Panc1 (cell line): ENCODE results near the gene HUNK. TPM values are rescaled to one million over a fixed set of nuclear protein-coding genes. Genes with fewer than 3 reads are reported as not detected.

ENCODE experiments used
- ATAC-seq: fragments of 200-7000 bp; cut with Tn5 transposase; 2 replicates; pipeline ENCODE4 v1.9.1; 2020; ENCODE audit warnings: mild to moderate bottlenecking, moderate library complexity
- BruUV-seq: library from RNA; stranded (reverse); fragments of 400-500 nt; replicated peaks from 2 replicates; lab custom pipeline; 2021; lab: Mats Ljungman, UMichigan
- CTCF ChIA-PET: fragments of 300-600 bp; sonication (Branson Sonifier 250); formaldehyde crosslinking; loops from one replicate; lab custom pipeline; 2022; ENCODE audit warnings: antibody characterized with exemption; lab: Charles Lee
- POLR2A ChIA-PET: fragments of 300-600 bp; sonication (Branson Sonifier 250); formaldehyde crosslinking; loops from one replicate; lab custom pipeline; 2022; ENCODE audit warnings: antibody characterized with exemption; lab: Charles Lee
- DNase-seq: peaks from one replicate; pipeline ENCODE4 v3.0.0-alpha.2; 2010; ENCODE audit warnings: low read depth, low spot score
- H3K27ac ChIP-seq: 2 replicates; pipeline ENCODE4 v1.5.1; 2011; ENCODE audit warnings: mild to moderate bottlenecking, low read length, inconsistent platforms
- H3K27me3 ChIP-seq: fragments of 200-500 bp; sonication (Bioruptor generic); 2 replicates; pipeline ENCODE4 v1.6.0; 2014; ENCODE audit warnings: low read length, inconsistent platforms; ENCODE audit not compliant: control insufficient read depth, insufficient read depth
- H3K36me3 ChIP-seq: fragments of 200-500 bp; sonication (Bioruptor generic); 2 replicates; pipeline ENCODE4 v1.5.1; 2014; ENCODE audit warnings: inconsistent platforms, mild to moderate bottlenecking, low read length, moderate library complexity; ENCODE audit not compliant: control insufficient read depth, insufficient read depth
- H3K4me1 ChIP-seq: 2 replicates; pipeline ENCODE4 v1.5.1; 2011; ENCODE audit warnings: inconsistent platforms, mild to moderate bottlenecking, low read length, moderate library complexity; ENCODE audit not compliant: control insufficient read depth, insufficient read depth
- H3K4me3 ChIP-seq, 2 experiments: 2 replicates each; pipeline ENCODE4 v1.5.1; 2011 to 2012; ENCODE audit warnings: low read depth in 2 of 2, low read length in 2 of 2, mild to moderate bottlenecking in 2 of 2, inconsistent platforms in 1 of 2, moderate library complexity in 1 of 2
- H3K9me3 ChIP-seq: fragments of 200-500 bp; sonication (Bioruptor generic); 2 replicates; pipeline ENCODE4 v1.5.1; 2014; ENCODE audit warnings: low read depth, mild to moderate bottlenecking, inconsistent platforms, low read length, moderate library complexity; ENCODE audit not compliant: control insufficient read depth, insufficient read depth
- POLR2AphosphoS5 ChIP-seq: IDR thresholded peaks from 2 replicates; pipeline ENCODE4 v1.6.1; 2012; ENCODE audit warnings: mild to moderate bottlenecking, low read depth, low read length, moderate library complexity
- SIN3A ChIP-seq: IDR thresholded peaks from 2 replicates; pipeline ENCODE4 v1.6.1; 2012; ENCODE audit warnings: low read depth, mild to moderate bottlenecking, low read length, moderate library complexity, borderline replicate concordance; ENCODE audit not compliant: insufficient read depth
- TCF7L2 ChIP-seq: IDR thresholded peaks from 2 replicates; pipeline ENCODE4 v1.6.1; 2011; ENCODE audit warnings: mild to moderate bottlenecking, low read depth, low read length, inconsistent platforms
- in situ Hi-C: cut with HindIII; loops from 2 replicates; pipeline ENCODE4 v1.10.0; 2016; ENCODE audit warnings: low sequenced_read_pairs, low pct_unique_long_range_greater_than_20kb
- intact Hi-C: fragments of 100-400 bp; cut with micrococcal nuclease; formaldehyde crosslinking; loops from one replicate; pipeline ENCODE4 v1.10.0; 2022; ENCODE audit not compliant: unreplicated experiment
- total RNA-seq: library from RNA; stranded (reverse); gene quantifications from one replicate; pipeline ENCODE4 v1.2.1, GENCODE V29; 2021; ENCODE audit not compliant: unreplicated experiment
- TF ChIP-seq, protein P1 (sequence below): fragments of 450-650 bp; IDR thresholded peaks from 2 replicates; pipeline ENCODE4 v1.5.1; 2017; ENCODE audit warnings: mild to moderate bottlenecking
- TF ChIP-seq, protein P2 (sequence below), 2 experiments: IDR thresholded peaks; 2 replicates each; pipeline ENCODE4 v1.6.1; 2011 to 2012; ENCODE audit warnings: low read depth in 2 of 2, control low read depth in 1 of 2, low read length in 1 of 2, mild to moderate bottlenecking in 1 of 2, moderate library complexity in 1 of 2; ENCODE audit not compliant: insufficient read depth in 1 of 2

The HUNK gene
- total RNA-seq, 1 experiment from 2014 or later = 0.05 TPM

DNA sequence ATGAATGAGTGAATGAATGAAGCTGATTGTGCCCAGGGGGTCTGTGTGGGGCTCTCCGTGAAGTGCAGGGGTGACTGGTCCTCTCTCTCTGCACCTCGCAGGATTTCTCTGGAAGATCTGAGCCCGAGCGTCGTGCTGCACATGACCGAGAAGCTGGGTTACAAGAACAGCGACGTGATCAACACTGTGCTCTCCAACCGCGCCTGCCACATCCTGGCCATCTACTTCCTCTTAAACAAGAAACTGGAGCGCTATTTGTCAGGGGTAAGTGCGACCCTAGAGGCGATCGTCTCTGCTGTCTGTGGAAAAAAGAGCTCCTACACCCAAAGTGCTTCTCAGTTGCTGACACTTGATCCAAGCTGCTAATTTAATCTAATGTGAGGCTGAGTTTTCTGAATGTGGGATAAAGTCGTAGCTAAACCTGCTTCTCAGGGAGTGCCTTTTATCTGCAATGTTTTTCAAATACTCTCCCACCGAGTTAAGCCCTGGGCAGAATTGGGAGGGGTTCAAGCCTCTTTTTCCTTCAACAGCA is 101.7 kb downstream of the HUNK start:
- in situ Hi-C loops (no loop called here), intact Hi-C loops (no loop called here)
- POLR2A ChIA-PET = no interaction called here
- no peak for ATAC-seq
- Histone ChIP-seq H3K27me3 (peaks cover 5% of the 10 kb centered on the region; the same call in 1 of the 2 replicates), H3K4me1 (no peaks in the 10 kb centered on the region), H3K36me3 (no peaks in the 10 kb centered on the region), H3K27ac (no peak overlapping the region), H3K9me3 (no peaks in the 10 kb centered on the region), H3K4me3 (no peak overlapping the region)
- no peak for DNase-seq
- CTCF ChIA-PET = interaction anchor here (0.6 kb wide), 1 partner anchor 11 kb away, joined by 3 read pairs; no protein-coding TSS in a partner anchor
- TF ChIP-seq POLR2AphosphoS5 (no peak), TCF7L2 (no peak), SIN3A (no peak)
- TF ChIP-seq, protein P1, sequence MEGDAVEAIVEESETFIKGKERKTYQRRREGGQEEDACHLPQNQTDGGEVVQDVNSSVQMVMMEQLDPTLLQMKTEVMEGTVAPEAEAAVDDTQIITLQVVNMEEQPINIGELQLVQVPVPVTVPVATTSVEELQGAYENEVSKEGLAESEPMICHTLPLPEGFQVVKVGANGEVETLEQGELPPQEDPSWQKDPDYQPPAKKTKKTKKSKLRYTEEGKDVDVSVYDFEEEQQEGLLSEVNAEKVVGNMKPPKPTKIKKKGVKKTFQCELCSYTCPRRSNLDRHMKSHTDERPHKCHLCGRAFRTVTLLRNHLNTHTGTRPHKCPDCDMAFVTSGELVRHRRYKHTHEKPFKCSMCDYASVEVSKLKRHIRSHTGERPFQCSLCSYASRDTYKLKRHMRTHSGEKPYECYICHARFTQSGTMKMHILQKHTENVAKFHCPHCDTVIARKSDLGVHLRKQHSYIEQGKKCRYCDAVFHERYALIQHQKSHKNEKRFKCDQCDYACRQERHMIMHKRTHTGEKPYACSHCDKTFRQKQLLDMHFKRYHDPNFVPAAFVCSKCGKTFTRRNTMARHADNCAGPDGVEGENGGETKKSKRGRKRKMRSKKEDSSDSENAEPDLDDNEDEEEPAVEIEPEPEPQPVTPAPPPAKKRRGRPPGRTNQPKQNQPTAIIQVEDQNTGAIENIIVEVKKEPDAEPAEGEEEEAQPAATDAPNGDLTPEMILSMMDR = no peak
- TF ChIP-seq, protein P2, sequence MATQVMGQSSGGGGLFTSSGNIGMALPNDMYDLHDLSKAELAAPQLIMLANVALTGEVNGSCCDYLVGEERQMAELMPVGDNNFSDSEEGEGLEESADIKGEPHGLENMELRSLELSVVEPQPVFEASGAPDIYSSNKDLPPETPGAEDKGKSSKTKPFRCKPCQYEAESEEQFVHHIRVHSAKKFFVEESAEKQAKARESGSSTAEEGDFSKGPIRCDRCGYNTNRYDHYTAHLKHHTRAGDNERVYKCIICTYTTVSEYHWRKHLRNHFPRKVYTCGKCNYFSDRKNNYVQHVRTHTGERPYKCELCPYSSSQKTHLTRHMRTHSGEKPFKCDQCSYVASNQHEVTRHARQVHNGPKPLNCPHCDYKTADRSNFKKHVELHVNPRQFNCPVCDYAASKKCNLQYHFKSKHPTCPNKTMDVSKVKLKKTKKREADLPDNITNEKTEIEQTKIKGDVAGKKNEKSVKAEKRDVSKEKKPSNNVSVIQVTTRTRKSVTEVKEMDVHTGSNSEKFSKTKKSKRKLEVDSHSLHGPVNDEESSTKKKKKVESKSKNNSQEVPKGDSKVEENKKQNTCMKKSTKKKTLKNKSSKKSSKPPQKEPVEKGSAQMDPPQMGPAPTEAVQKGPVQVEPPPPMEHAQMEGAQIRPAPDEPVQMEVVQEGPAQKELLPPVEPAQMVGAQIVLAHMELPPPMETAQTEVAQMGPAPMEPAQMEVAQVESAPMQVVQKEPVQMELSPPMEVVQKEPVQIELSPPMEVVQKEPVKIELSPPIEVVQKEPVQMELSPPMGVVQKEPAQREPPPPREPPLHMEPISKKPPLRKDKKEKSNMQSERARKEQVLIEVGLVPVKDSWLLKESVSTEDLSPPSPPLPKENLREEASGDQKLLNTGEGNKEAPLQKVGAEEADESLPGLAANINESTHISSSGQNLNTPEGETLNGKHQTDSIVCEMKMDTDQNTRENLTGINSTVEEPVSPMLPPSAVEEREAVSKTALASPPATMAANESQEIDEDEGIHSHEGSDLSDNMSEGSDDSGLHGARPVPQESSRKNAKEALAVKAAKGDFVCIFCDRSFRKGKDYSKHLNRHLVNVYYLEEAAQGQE (IDR thresholded peaks at IDR 0.05; ENCODE audit: insufficient read depth in 1 of 2, low read depth in 2 of 2, low read length in 1 of 2) = no peak
- no TSS peak for BruUV-seq

DNA sequence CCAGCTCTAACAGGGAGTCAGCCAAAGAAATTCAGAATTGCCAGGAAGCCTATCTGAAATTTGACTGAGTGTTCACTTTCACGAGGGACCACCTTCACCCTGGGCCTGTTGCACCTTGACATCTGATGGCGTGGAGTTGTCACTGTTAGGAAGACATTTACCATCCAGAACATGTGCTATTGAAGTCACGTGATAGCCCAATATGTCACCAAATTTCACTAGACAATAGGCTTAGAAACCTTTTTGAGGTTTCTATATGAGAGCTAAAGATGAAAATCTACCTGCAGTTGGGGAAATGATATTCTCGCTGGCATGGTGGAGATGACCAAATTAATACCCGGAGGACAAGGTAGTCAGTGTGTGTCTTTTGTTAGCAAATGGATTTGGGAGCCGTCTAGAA is 102.7 kb downstream of the HUNK start:
- no peak for ATAC-seq
- no peaks in the 10 kb centered on the region for H3K36me3 ChIP-seq
- peaks cover 5% of the 10 kb centered on the region; the same call in 1 of the 2 replicates for H3K27me3 ChIP-seq
- no peak for TF ChIP-seq POLR2AphosphoS5
- no peak for TF ChIP-seq TCF7L2
- TF ChIP-seq, protein P1 = no peak
- TF ChIP-seq SIN3A = no peak
- TF ChIP-seq, protein P2 (IDR thresholded peaks at IDR 0.05; ENCODE audit: insufficient read depth in 1 of 2, low read depth in 2 of 2, low read length in 1 of 2) = no peak
- no peaks in the 10 kb centered on the region for H3K4me1 ChIP-seq
- no peak overlapping the region for H3K4me3 ChIP-seq
- no peak for DNase-seq
- no TSS peak for BruUV-seq
- ChIA-PET POLR2A (no interaction called here), CTCF (no interaction called here)
- H3K9me3 ChIP-seq = no peaks in the 10 kb centered on the region
- H3K27ac ChIP-seq = no peak overlapping the region
- in situ Hi-C loops = no loop called here
- intact Hi-C loops = no loop called here
